Measurements from ENCODE around the gene DGCR6.

DNA sequence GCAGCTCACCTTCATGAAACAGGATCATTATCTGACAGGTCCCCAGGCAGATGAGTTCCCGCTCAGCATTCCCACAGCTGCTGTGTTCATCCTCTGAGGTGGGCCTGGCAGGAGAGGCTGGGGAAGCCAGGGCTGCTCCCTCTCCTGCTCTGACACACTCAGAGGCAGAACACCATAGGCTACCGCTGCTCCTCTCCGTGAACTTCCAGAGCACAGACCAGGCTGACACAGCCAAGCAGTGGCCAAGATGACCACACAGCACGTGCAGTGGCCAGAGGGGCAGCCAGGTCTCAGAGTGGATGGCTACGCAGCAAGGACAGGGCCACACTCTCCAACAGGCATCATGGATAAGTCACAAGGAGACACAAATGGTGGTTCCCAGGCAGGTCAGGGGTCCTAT, 21.5 kb downstream of the DGCR6 start:
- TF ChIP-seq, protein P1, sequence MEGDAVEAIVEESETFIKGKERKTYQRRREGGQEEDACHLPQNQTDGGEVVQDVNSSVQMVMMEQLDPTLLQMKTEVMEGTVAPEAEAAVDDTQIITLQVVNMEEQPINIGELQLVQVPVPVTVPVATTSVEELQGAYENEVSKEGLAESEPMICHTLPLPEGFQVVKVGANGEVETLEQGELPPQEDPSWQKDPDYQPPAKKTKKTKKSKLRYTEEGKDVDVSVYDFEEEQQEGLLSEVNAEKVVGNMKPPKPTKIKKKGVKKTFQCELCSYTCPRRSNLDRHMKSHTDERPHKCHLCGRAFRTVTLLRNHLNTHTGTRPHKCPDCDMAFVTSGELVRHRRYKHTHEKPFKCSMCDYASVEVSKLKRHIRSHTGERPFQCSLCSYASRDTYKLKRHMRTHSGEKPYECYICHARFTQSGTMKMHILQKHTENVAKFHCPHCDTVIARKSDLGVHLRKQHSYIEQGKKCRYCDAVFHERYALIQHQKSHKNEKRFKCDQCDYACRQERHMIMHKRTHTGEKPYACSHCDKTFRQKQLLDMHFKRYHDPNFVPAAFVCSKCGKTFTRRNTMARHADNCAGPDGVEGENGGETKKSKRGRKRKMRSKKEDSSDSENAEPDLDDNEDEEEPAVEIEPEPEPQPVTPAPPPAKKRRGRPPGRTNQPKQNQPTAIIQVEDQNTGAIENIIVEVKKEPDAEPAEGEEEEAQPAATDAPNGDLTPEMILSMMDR (IDR thresholded peaks at IDR 0.05), result no peak
- TF ChIP-seq POLR2A (IDR thresholded peaks at IDR 0.05), result no peak
